Amniotic epithelial cell (primary cell): Measurements from ENCODE around the gene FSTL4.
"Not testable (repeated sequence)": the region's sequence is repeated elsewhere in the genome, so short reads cannot be mapped to it uniquely, and the experiment has no call there.

ENCODE experiments used
- DNase-seq: peaks from one replicate; pipeline ENCODE4 v3.0.0-alpha.2; 2010; ENCODE audit warnings: low read depth

Gene FSTL4

DNA sequence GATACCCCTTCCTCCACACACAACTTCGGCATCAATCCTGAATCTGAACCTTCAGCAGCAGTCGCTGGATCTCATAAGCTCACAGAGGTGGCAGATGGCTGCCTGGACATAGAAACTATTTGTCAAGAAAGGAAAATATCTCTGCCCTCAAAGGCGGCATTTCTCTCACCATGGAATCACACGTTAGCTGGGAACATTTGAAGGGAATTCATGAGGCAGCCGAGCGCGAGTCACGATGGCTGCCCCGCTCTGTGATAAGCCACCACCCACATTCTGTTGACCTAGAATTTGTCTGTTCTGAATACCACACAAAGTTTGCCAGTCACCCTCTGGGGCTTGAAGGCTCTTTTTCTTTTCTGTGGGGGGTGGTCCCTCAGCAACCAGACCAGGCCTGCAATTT, 157.9 kb downstream of the FSTL4 start:
- no peak for DNase-seq

- peak; percentile 53 for DNase-seq
These were observed 158.5 kb downstream of the FSTL4 start for GRCh38 chr5:133453831-133454230.

DNA sequence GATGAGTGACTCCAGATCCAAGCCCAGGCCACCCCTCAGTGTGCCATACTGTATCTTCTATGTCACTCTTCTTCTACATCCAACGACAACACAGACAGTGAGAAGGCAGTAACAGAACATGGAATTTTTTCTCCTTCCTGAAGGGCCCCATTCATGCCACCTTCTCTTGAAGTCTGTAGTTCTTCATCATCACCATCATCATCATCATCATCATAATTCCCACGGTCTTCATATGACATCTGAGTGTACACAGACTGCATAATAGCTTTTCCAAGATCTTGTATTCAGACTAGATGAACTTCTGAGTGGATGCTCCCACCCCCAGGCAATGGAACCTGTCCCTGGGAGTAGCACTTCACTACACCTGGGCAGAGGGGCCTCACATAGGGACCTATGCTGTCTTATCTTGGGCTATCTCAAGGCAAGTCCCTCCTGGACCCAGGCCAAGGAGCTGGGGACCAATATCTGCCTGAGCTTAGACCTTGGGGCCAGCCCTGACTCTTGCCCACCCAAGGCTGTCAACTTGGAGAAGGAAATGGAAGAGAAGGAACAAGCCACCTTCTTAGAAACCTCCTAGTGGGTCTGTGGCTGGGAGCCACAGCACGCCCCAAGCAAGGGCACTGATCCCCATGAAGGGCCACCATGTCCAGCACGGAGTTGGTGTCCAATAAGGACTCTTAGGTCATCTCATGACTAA, 159.1 kb downstream of the FSTL4 start:
- no peak for DNase-seq

DNA sequence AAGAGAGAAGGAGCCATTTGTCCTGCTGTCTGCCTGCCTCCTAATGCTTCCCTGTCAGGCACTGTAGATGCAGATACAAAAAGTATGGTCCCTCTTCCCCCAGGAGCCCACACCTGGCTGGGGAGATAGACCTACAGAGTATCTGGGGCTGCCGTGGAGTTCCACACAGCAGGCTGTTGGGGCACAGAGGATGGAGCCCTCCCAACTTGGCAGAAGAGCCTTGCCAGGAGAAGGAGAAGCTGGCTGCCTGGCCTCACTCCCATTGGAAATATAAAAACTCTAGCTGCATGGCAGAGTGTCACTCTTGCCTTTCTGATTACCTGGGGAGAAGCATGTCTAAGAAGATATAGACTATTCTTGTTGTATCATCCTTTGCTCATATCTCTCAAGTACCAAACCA, 160.4 kb downstream of the FSTL4 start:
- no peak for DNase-seq

GRCh38 chr5:133450286-133450685, 162.1 kb downstream of the FSTL4 start:
- DNase-seq: peak; percentile 7

DNA sequence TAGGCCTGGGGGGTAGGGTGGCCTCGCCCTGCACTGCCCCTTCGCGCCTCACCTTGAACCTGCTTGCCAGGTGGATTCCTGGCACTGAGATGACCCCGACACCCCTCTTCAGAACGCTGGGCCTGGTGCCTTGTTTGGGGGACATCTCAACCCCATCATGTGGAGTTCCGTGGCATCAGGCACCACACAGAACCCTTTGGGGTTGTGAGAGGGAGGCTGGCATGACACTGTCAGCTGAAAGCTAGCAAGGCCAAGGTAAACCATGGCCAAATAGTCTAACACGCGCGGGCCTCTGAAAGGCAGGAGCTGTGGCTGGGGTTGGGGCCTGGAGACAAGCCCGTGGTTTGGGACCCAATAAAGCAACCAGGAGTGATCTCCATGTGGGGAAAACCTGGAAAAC, 163.2 kb downstream of the FSTL4 start:
- DNase-seq: no peak

- DNase-seq: no peak
These were observed 165.9 kb downstream of the FSTL4 start for GRCh38 chr5:133446440-133446839.

DNA sequence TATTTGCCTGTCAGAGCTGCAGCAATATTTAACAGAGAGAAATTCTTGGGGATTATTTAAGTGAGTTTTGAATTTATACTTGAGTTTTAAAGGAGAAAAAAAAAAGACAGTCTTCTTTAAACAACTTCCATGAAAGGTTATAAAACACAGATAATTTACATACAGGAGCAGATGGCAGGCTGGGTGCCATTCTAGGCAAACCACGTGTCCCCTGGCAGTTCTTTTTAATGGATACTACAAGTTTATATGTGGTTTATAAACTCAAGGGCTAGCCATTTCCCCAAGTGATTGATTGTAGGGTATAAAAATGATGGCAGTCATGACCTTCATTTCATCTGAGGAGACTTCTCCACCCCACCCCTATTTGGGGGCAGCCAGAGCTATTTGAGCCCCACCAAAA, 166.6 kb downstream of the FSTL4 start:
- no peak for DNase-seq

DNA sequence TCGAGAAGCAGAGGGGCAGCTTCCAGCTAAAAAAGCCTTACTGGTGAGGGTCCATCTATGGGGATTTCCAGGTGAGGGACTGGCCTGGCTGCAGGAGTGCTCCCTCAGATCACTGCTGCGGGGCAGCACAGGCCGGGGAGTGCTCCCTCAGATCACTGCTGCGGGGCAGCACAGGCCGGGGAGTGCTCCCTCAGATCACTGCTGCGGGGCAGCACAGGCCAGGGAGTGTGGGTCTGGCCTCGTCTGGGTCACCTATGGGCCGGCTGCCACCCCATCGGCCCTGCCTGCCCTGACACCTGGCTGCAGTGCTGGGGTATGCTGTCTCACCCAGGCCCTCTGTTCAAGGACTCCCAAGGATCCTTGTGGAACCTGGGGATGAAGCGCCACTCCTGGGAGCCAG, 167.1 kb downstream of the FSTL4 start:
- not testable (repeated sequence) for DNase-seq

GRCh38 chr5:133444711-133445110, 167.6 kb downstream of the FSTL4 start:
- DNase-seq: no peak

GRCh38 chr5:133441166-133441815, 171.1 kb downstream of the FSTL4 start:
- no peak for DNase-seq

DNA sequence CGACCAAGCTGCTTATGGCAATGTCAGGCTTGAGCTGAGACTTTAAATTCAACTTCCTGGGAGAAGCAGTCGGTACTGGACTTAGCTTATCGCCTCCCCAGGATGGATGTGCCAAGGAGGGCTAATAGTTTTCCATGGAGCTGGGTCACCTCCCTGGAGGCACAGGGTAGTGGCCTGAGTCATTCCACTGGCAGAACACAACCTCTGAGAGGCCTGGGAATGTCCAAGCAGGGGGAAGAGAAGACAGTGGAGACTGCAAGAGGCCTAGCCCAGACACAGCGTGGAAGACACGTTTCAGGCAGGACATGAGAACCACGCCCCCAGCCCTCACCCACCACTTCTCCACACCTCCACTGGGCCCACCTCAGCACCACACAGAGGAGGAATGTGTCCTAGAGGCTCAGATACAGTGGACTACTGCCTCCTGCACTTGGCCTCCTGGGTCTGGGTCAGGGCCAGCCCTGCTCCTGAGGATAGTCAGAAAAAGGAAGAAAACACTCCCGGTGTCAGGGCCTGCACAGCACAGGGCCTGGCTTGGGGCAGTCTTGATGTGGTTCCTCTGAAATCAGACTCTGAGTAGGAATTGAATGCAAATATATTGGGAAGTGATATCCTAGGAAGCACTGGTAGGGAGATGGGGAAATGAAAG, 171.8 kb downstream of the FSTL4 start:
- no peak for DNase-seq

DNA sequence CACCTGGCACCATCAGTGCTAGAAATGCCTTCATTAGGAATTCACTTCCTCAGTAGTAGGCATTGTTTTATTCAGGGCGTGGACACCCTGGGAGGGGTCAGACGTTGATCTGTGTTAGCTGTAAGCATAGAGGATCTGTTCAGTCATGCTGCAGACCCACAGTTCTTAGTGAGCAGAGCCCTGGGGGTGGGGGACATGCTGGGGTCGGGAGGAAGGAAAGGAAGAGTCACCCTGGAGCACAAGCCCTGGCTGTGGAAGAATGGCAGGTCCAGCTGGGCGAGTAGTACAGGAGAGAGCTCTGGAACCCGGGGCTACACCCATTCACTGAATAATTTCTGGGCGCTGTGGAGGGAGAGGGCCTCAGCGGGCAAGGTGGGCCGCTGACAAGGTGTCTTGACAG, 172.5 kb downstream of the FSTL4 start:
- no peak for DNase-seq

- DNase-seq: no peak
These were observed 173.9 kb downstream of the FSTL4 start for GRCh38 chr5:133438487-133438886.

GRCh38 chr5:133434336-133434735, 178.0 kb downstream of the FSTL4 start:
- no peak for DNase-seq

GRCh38 chr5:133433641-133434040, 178.7 kb downstream of the FSTL4 start:
- DNase-seq: no peak

DNA sequence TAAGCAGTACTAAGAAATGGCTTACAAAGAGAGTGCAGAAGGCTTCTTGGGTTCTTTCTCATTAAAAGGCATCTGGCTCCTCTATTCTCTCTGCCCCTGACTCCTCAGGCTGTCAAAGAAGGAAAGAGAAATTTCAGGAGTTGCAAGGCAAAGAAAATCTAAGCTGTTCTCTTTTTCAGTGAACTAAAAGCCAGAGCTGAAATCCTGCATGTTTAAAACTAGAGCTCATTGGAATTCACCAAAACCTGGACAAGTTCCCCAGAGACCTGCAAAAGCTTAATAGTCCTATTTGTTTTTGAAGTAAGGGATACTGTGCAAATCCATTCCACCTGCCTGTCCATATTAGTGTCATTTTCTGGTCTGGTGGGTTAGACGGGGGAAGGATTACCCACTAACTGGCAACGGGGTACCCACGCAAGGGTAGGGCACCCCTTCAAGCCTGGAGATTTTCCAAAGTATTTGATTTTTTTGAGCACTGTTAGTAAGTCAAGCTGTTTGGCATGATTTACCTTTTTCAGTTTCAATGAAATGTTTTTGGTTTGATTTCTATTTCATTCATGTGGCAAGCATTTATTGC, 179.3 kb downstream of the FSTL4 start:
- no peak for DNase-seq

GRCh38 chr5:133431326-133431865, 180.9 kb downstream of the FSTL4 start:
- DNase-seq: no peak

DNA sequence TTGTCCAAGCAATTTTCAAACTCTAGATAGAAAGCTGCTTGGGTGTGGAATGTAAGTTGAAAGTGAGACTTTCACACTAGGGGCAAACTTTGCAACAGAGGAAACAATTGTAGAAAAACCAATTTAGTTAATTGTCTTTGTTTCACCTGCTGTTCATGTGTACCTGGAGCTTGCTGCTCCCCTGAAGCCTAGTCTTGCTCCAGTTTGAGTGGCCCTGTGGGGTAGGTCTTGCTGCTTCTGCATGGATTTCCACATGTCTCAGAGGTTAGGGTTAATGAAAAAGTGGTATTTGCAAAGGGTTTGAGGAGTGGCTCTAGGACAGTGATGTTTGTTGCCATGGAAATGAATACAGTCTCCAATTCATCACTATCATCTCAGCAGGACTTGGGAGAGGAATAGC, 182.2 kb downstream of the FSTL4 start:
- DNase-seq: no peak

DNA sequence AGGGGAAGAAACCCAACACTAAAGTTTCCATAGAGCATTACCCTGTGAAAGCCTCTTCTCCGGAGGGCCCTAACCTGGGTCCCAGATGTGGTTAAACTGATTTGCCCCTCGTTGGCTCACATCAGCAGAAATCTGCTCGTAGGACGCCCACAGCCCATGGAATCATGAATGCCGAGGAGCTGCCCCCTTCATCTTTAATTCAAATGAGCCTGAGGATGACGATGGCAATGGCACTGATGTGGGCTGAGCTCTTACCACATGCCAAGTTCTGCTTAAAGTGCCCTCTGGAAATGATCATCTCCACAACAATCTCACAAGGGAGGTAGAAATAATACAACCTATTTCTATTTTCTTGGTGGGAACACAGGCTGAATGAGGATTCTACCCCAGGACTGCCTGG, 183.3 kb downstream of the FSTL4 start:
- no peak for DNase-seq

GRCh38 chr5:133428072-133428660, 184.2 kb downstream of the FSTL4 start:
- DNase-seq: no peak

GRCh38 chr5:133427121-133427777, 185.1 kb downstream of the FSTL4 start:
- peak; percentile 41 for DNase-seq
